B cell (primary cell): Measurements from ENCODE around the gene PTGES3. TPM values are rescaled to one million over a fixed set of nuclear protein-coding genes. Genes with fewer than 3 reads are reported as not detected.

Experiments
- ATAC-seq: fragments of 200-7000 bp; cut with Tn5 transposase; one replicate; pipeline ENCODE4 v1.10.0; 2021; ENCODE audit warnings: low read depth, mild to moderate bottlenecking, moderate number of reproducible peaks, moderate library complexity
- CTCF ChIA-PET: fragments of 350-600 bp; sonication (Branson Sonifier 250); formaldehyde crosslinking; loops from one replicate; lab custom pipeline; 2021; ENCODE audit warnings: antibody characterized with exemption, inconsistent platforms; lab: Charles Lee
- POLR2A ChIA-PET: fragments of 350-600 bp; sonication (Branson Sonifier 250); formaldehyde crosslinking; loops from one replicate; lab custom pipeline; 2021; ENCODE audit warnings: antibody characterized with exemption; lab: Charles Lee
- DNase-seq: peaks from one replicate; pipeline ENCODE4 v3.0.0; 2013
- H2AFZ ChIP-seq: 2 replicates; pipeline ENCODE4 v1.6.1; 2012; ENCODE audit warnings: mild to moderate bottlenecking, low read depth, low read length; ENCODE audit not compliant: insufficient read depth, poor library complexity, severe bottlenecking
- H3K27ac ChIP-seq, 2 donors: 1 replicate in 1 of 2; 2 replicates in 1 of 2; pipeline ENCODE4 v1.5.1; 2012 to 2013; ENCODE audit warnings: low read length in 2 of 2, mild to moderate bottlenecking in 2 of 2, moderate library complexity in 1 of 2
- H3K27me3 ChIP-seq, 4 experiments: fragments of 200-600 bp in 1 of 4; sonication (generic) in 1 of 4; replicated peaks in 1 of 4; 1 replicate in 2 of 4; 2 replicates in 2 of 4; pipeline versions ENCODE4 v1.6.1 to v1.7.0; 2013 to 2016; ENCODE audit warnings: low read length in 3 of 4, mild to moderate bottlenecking in 2 of 4, mixed read lengths in 1 of 4, moderate library complexity in 1 of 4; ENCODE audit not compliant: insufficient read depth in 4 of 4, control insufficient read depth in 3 of 4; ENCODE audit errors: control extremely low read depth in 1 of 4
- H3K36me3 ChIP-seq, 2 experiments: replicated peaks in 1 of 2; 1 replicate in 1 of 2; 2 replicates in 1 of 2; pipeline versions ENCODE4 v1.6.1 to v1.7.1; 2013; ENCODE audit warnings: low read length in 1 of 2; ENCODE audit not compliant: insufficient read depth in 2 of 2, control insufficient read depth in 1 of 2; ENCODE audit errors: control extremely low read depth in 1 of 2, extremely low read depth in 1 of 2
- H3K4me1 ChIP-seq, 2 donors: fragments of 200-600 bp in 1 of 2; sonication (generic) in 1 of 2; 1 replicate in 1 of 2; 2 replicates in 1 of 2; pipeline versions ENCODE4 v1.5.1 to v1.6.1; 2013 to 2017; ENCODE audit warnings: low read length in 2 of 2; ENCODE audit not compliant: control insufficient read depth in 2 of 2, insufficient read depth in 2 of 2
- H3K4me2 ChIP-seq: replicated peaks from 2 replicates; pipeline ENCODE3; 2012; ENCODE audit warnings: mild to moderate bottlenecking, low read depth, low read length; ENCODE audit not compliant: poor library complexity, severe bottlenecking
- H3K4me3 ChIP-seq, 5 experiments: fragments of 200-600 bp in 1 of 5; sonication (generic) in 1 of 5; 1 replicate in 3 of 5; 2 replicates in 2 of 5; pipeline versions ENCODE4 v1.5.1 to v1.7.0; 2011 to 2016; ENCODE audit warnings: low read length in 4 of 5, mild to moderate bottlenecking in 4 of 5, low read depth in 2 of 5, control low read depth in 1 of 5, moderate library complexity in 1 of 5; ENCODE audit not compliant: insufficient read depth in 1 of 5; ENCODE audit errors: control extremely low read depth in 1 of 5, extremely low read depth in 1 of 5
- H3K79me2 ChIP-seq: fragments of 200-600 bp; sonication (generic); one replicate; pipeline ENCODE4 v1.6.0; 2016; ENCODE audit warnings: low read length; ENCODE audit not compliant: control insufficient read depth, insufficient read depth
- H3K9ac ChIP-seq: fragments of 200-600 bp; sonication (generic); 2 replicates; pipeline ENCODE4 v1.6.1; 2017; ENCODE audit warnings: mild to moderate bottlenecking, low read length, moderate library complexity
- H3K9me3 ChIP-seq, 3 donors: one replicate each; pipeline versions ENCODE4 v1.6.1 to v1.7.1; 2013; ENCODE audit warnings: low read length in 2 of 3; ENCODE audit not compliant: control insufficient read depth in 2 of 3, insufficient read depth in 1 of 3; ENCODE audit errors: control extremely low read depth in 1 of 3
- H4K20me1 ChIP-seq: 2 replicates; pipeline ENCODE4 v1.6.0; 2012; ENCODE audit warnings: mild to moderate bottlenecking, low read length; ENCODE audit not compliant: insufficient read depth, control insufficient read depth, poor library complexity, severe bottlenecking
- H3K27ac Mint-ChIP-seq: one replicate; pipeline ENCODE4 v1.8.0; 2021; ENCODE audit warnings: mixed read lengths
- H3K27me3 Mint-ChIP-seq: one replicate; pipeline ENCODE4 v1.8.0; 2021; ENCODE audit warnings: mixed read lengths
- H3K4me1 Mint-ChIP-seq: one replicate; pipeline ENCODE4 v1.8.0; 2021; ENCODE audit warnings: mixed read lengths
- H3K4me3 Mint-ChIP-seq: one replicate; pipeline ENCODE4 v1.8.0; 2021; ENCODE audit warnings: mixed read lengths
- H3K9me3 Mint-ChIP-seq: one replicate; pipeline ENCODE4 v1.8.0; 2022; ENCODE audit warnings: mixed read lengths; ENCODE audit not compliant: insufficient read depth
- EZH2 ChIP-seq: IDR thresholded peaks from 2 replicates; pipeline ENCODE4 v1.6.1; 2012; ENCODE audit warnings: borderline replicate concordance, low read depth, mild to moderate bottlenecking, moderate library complexity, low read length; ENCODE audit not compliant: insufficient read depth, poor library complexity, severe bottlenecking
- WGBS: methylation state at CpG from one replicate; pipeline ENCODE4 v1.1.5; 2013; ENCODE audit warnings: missing lambda C conversion rate; ENCODE audit not compliant: insufficient coverage; 5-methylcytosine and 5-hydroxymethylcytosine counted together
- intact Hi-C: fragments of 100-400 bp; cut with micrococcal nuclease; formaldehyde crosslinking; loops from one replicate; pipeline ENCODE4 v1.10.0; 2022
- polyA plus RNA-seq: library from polyadenylated mRNA; depleted of rRNA; stranded (reverse); fragments of >200 nt; gene quantifications from 2 replicates; pipeline ENCODE4 v1.2.3, GENCODE V29; 2012
- total RNA-seq, 2 donors: library from RNA; stranded (reverse); fragments of 120-200 nt in 1 of 2; gene quantifications; 1 replicate in 1 of 2; 2 replicates in 1 of 2; pipeline versions ENCODE4 v1.2.3 to v1.2.4, GENCODE V29; 2013 to 2022
- TF ChIP-seq, protein P1 (sequence below): fragments of 200-600 bp; IDR thresholded peaks from one replicate; pipeline ENCODE4 v1.8.0; 2022; ENCODE audit warnings: antibody characterized with exemption, mild to moderate bottlenecking

Gene PTGES3
- total and polyA plus RNA-seq, 2 donors (not counting 1 experiment from before 2014, with no cell fraction given) = 35.3 to 121 TPM

DNA sequence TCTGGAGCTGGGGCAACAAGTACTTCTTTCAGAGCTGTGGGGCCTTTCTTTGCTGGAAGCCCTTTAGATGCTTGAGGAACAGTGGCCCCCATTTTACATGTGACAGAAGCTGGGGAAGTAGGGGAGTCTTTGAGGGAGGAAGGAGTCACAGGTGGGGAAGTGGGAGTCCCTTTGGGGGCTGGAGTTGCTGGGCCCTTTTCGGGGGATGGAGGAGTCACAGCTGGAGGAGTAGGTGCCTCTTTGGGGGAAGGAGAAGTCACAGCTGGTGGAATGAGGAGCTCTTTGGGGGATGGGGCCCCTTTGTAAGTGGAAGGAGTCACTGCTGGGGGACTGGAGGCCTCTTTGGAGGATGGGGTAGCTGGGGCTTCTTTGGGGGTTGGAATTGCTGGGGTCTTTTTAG lies 28.4 kb upstream of the PTGES3 start:
- H3K27ac Mint-ChIP-seq = peak overlapping the region; percentile 27
- CTCF ChIA-PET = no interaction called here
- Histone ChIP-seq H3K4me1 (peaks cover 31 to 51% of the 10 kb centered on the region in 2 donors), H3K79me2 (peaks cover 43% of the 10 kb centered on the region), H4K20me1 (peaks cover 85% of the 10 kb centered on the region), H3K4me2 (no peak overlapping the region), H3K27me3 (no peaks in the 10 kb centered on the region), H3K27ac (peak overlapping the region in 1 of 2 donors; percentile 39), H3K4me3 (no peak overlapping the region), H3K9ac (no peak overlapping the region), H2AFZ (no peak overlapping the region), H3K36me3 (peaks cover 20 to 70% of the 10 kb centered on the region in 2 experiments), H3K9me3 (no peaks in the 10 kb centered on the region)
- no peak overlapping the region for H3K4me3 Mint-ChIP-seq
- ATAC-seq = no peak
- no peak for DNase-seq
- POLR2A ChIA-PET = interaction anchor here (0.6 to 0.9 kb wide), 2 partner anchors 9 to 120 kb away, joined by 5 read pairs; partner anchors contain the start of gene NACA
- H3K4me1 Mint-ChIP-seq = peaks cover 47% of the 10 kb centered on the region
- H3K9me3 Mint-ChIP-seq = no peaks in the 10 kb centered on the region
- WGBS = 7% methylated on average over 1 of the region's 1 CpG
- no peak for TF ChIP-seq EZH2
- TF ChIP-seq, protein P1, sequence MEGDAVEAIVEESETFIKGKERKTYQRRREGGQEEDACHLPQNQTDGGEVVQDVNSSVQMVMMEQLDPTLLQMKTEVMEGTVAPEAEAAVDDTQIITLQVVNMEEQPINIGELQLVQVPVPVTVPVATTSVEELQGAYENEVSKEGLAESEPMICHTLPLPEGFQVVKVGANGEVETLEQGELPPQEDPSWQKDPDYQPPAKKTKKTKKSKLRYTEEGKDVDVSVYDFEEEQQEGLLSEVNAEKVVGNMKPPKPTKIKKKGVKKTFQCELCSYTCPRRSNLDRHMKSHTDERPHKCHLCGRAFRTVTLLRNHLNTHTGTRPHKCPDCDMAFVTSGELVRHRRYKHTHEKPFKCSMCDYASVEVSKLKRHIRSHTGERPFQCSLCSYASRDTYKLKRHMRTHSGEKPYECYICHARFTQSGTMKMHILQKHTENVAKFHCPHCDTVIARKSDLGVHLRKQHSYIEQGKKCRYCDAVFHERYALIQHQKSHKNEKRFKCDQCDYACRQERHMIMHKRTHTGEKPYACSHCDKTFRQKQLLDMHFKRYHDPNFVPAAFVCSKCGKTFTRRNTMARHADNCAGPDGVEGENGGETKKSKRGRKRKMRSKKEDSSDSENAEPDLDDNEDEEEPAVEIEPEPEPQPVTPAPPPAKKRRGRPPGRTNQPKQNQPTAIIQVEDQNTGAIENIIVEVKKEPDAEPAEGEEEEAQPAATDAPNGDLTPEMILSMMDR = no peak
- no peaks in the 10 kb centered on the region for H3K27me3 Mint-ChIP-seq
- intact Hi-C loops = no loop called here

DNA sequence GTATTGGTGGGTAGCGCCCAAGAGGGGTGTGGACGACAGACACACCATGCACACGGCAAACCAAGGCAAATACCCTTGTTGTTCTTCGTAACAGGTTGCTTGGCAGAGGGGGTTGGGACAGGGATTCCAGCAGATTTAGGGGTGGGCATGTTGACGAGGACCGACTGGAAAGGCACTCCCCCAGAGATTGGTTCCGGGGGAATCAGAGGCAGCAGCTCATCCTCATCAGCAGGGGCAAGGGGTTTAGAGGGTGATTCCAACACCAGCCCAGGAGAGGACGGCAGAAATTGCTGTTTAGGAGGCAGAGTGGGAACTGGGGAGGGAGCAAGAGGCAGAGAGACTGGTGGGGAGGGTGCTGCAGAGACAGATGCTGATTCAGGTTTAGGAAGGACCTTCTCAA lies 27.7 kb upstream of the PTGES3 start:
- H3K4me1 ChIP-seq = peaks cover 24 to 45% of the 10 kb centered on the region in 2 donors

More for the DNA sequence above, 27.7 kb upstream of the PTGES3 start:
- no peak overlapping the region for H3K4me3 ChIP-seq
- H3K27ac ChIP-seq = no peak overlapping the region
- intact Hi-C loops = no loop called here
- ChIA-PET POLR2A (interaction anchor here (0.9 kb wide), 1 partner anchor 9 kb away, joined by 5 read pairs; the partner anchor contains the start of gene NACA), CTCF (no interaction called here)
- WGBS = 93% methylated on average over 8 of the region's 8 CpGs
- TF ChIP-seq, protein P1 = no peak
- TF ChIP-seq EZH2 = no peak
- DNase-seq (no peak), ATAC-seq (no peak)
- H3K79me2 ChIP-seq = peaks cover 36% of the 10 kb centered on the region
- Mint-ChIP-seq H3K9me3 (no peaks in the 10 kb centered on the region), H3K27ac (peak overlapping the region; percentile 50), H3K4me3 (no peak overlapping the region), H3K27me3 (no peaks in the 10 kb centered on the region), H3K4me1 (peaks cover 41% of the 10 kb centered on the region)
- no peak overlapping the region for H3K9ac ChIP-seq
- no peaks in the 10 kb centered on the region for H3K9me3 ChIP-seq
- H4K20me1 ChIP-seq = peaks cover 78% of the 10 kb centered on the region
- H2AFZ ChIP-seq = no peak overlapping the region
- peaks cover 20 to 71% of the 10 kb centered on the region in 2 experiments for H3K36me3 ChIP-seq
- no peaks in the 10 kb centered on the region for H3K27me3 ChIP-seq
- no peak overlapping the region for H3K4me2 ChIP-seq
